Measurements from ENCODE around the gene PDC. TPM values are rescaled to one million over a fixed set of nuclear protein-coding genes. Genes with fewer than 3 reads are reported as not detected.
"Not testable (repeated sequence)": the region's sequence is repeated elsewhere in the genome, so short reads cannot be mapped to it uniquely, and the experiment has no call there.

PDC gene
- total RNA-seq, 1 donor from 2014 or later, result not detected

DNA sequence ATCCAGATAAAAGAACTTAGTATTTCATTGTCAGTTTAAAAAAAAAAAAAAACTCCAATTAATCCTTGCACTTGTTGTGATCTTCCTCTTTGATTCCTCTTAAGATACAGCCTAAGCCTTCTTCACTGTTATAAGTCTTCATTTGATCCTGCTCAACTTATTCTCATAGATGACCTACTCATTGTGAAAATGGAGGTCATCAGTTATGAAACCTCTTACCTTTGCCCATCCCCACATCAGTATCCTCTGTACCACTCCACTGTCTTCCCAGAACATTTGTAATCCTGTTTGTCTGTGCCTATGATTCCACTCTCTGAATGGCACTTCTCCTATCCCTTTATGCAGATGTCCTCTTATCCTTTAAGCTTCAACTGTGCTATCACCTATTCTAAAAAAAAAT is 57.3 kb downstream of the PDC start:
- no peak for DNase-seq (ENCODE audit: low spot score)

DNA sequence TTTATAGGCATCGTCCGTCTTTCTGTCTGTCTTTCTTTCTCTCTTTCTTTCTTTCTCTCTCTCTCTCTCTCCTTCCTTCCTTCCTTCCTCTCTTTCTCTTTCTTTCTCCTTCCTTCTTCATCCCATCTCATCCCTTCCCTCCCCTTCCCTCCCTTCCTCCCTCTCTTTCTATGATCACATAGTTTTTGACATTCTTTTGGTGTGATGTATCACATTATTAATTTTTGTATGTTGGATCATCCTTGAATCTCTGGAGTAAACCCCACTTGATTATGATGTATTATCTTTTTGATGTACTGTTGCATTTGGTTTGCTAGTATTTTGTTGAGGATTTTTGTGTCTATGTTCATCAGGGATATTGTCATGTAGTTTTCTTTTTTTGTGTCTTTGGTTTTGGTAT is 59.5 kb downstream of the PDC start:
- DNase-seq (ENCODE audit: low spot score), result not testable (repeated sequence)

Other genes starting within 250 kb of the PDC start
- 10.1 TPM for gene PRG4, start 164.8 kb downstream of the PDC start, total RNA-seq
- gene TPR, start 85.9 kb downstream of the PDC start, total RNA-seq, result 76.0 TPM
- 21.8 TPM for gene ODR4, start 85.3 kb downstream of the PDC start, total RNA-seq
- gene PTGS2, start 219.3 kb upstream of the PDC start, total RNA-seq, result 35.0 TPM

Measured in mesenteric fat pad (tissue), 1 donor.